PFSK-1 (cell line): Measurements from ENCODE around the gene ADAM23.

Experiments
- FOXP2 ChIP-seq: optimal IDR thresholded peaks from 2 replicates; pipeline ENCODE3; 2011; ENCODE audit warnings: borderline replicate concordance, control low read depth, inconsistent platforms; ENCODE audit not compliant: insufficient read depth; ENCODE audit errors: extremely low read length, extremely low read depth
- POLR2AphosphoS5 ChIP-seq: IDR thresholded peaks from 2 replicates; pipeline ENCODE4 v1.6.1; 2012; ENCODE audit warnings: low read depth, mild to moderate bottlenecking, control low read depth, low read length, moderate library complexity
- REST ChIP-seq, 2 experiments: IDR thresholded peaks; 2 replicates each; pipeline versions ENCODE4 v1.6.1 to v1.8.0; 2011 to 2012; ENCODE audit warnings: low read depth in 2 of 2, low read length in 2 of 2, control low read depth in 1 of 2, inconsistent platforms in 1 of 2, mild to moderate bottlenecking in 1 of 2, moderate library complexity in 1 of 2; ENCODE audit not compliant: insufficient read depth in 1 of 2
- SIN3A ChIP-seq: IDR thresholded peaks from 2 replicates; pipeline ENCODE4 v1.6.1; 2012; ENCODE audit warnings: mild to moderate bottlenecking, low read length, moderate library complexity, borderline replicate concordance; ENCODE audit not compliant: insufficient read depth
- TAF1 ChIP-seq: IDR thresholded peaks from 2 replicates; pipeline ENCODE4 v1.6.1; 2012; ENCODE audit warnings: low read length, control low read depth, borderline replicate concordance; ENCODE audit not compliant: insufficient read depth

Gene ADAM23

GRCh38 chr2:206481056-206481455 lies 37.7 kb downstream of the ADAM23 start:
- TF ChIP-seq TAF1, result no peak

GRCh38 chr2:206482123-206482522 lies 38.8 kb downstream of the ADAM23 start:
- TF ChIP-seq TAF1, result no peak

- TF ChIP-seq POLR2AphosphoS5 (no peak), TAF1 (no peak), SIN3A (no peak), FOXP2 (no peak), REST (IDR thresholded peaks at IDR 0.05; ENCODE audit: insufficient read depth in 1 of 2, low read depth in 2 of 2, low read length in 2 of 2) (no peak)
Observed at GRCh38 chr2:206482633-206483032, 39.3 kb downstream of the ADAM23 start.

GRCh38 chr2:206488053-206488452 lies 44.7 kb downstream of the ADAM23 start:
- TF ChIP-seq REST (IDR thresholded peaks at IDR 0.05; ENCODE audit: insufficient read depth in 1 of 2, low read depth in 2 of 2, low read length in 2 of 2) (no peak), FOXP2 (no peak), TAF1 (no peak), POLR2AphosphoS5 (no peak), SIN3A (no peak)

GRCh38 chr2:206488623-206489022 lies 45.3 kb downstream of the ADAM23 start:
- TF ChIP-seq TAF1 (no peak), FOXP2 (no peak), REST (IDR thresholded peaks at IDR 0.05; ENCODE audit: insufficient read depth in 1 of 2, low read depth in 2 of 2, low read length in 2 of 2) (no peak), POLR2AphosphoS5 (no peak), SIN3A (no peak)

GRCh38 chr2:206494061-206494460 lies 50.7 kb downstream of the ADAM23 start:
- no peak for TF ChIP-seq SIN3A
- TF ChIP-seq FOXP2, result no peak
- TF ChIP-seq TAF1, result no peak
- no peak for TF ChIP-seq POLR2AphosphoS5
- no peak for TF ChIP-seq REST (IDR thresholded peaks at IDR 0.05; ENCODE audit: insufficient read depth in 1 of 2, low read depth in 2 of 2, low read length in 2 of 2)
